HG03039 (cell line): ENCODE data around the gene PAK4.
"Not testable (repeated sequence)": the region's sequence is repeated elsewhere in the genome, so short reads cannot be mapped to it uniquely, and the experiment has no call there.

Experiments used
- ATAC-seq: cut with Tn5 transposase; IDR thresholded peaks from one replicate; pipeline ENCODE4 v1.9.1; 2021; ENCODE audit warnings: mild to moderate bottlenecking, moderate library complexity; ENCODE audit not compliant: unreplicated experiment

Gene PAK4

DNA sequence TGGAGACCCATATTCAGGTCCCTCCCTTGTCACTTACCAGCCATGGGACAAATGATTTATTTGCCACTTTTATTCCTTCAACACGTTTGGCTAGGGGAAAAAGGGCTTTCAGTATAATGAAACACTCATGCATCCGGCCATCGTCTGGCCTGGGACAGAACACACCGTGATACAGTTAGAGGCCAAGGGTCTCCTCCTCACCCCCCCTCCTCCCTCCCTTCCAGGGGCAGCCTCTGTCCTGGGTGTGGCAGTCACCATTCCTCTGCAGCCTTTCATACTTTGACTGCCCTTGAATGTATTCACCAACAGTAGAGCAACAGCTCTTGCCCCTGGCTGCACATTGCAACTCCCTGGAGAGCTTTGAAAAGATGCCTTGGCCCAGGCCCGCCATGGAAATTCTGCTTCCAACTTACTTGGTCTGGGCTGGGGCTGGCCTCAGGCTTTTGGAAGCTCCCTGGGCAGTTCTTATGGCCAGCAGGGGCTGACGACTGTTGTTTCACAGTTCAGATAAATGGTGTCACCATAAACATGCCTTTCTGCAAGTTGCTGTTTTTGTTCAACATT lies 3.0 kb downstream of the PAK4 start:
- ATAC-seq: no peak

GRCh38 chr19:39129116-39129515 lies 3.5 kb downstream of the PAK4 start:
- ATAC-seq: no peak

- no peak for ATAC-seq
These were observed 5.0 kb downstream of the PAK4 start for GRCh38 chr19:39130337-39131254.

- ATAC-seq: no peak
These were observed 5.7 kb downstream of the PAK4 start for GRCh38 chr19:39131255-39131755.

DNA sequence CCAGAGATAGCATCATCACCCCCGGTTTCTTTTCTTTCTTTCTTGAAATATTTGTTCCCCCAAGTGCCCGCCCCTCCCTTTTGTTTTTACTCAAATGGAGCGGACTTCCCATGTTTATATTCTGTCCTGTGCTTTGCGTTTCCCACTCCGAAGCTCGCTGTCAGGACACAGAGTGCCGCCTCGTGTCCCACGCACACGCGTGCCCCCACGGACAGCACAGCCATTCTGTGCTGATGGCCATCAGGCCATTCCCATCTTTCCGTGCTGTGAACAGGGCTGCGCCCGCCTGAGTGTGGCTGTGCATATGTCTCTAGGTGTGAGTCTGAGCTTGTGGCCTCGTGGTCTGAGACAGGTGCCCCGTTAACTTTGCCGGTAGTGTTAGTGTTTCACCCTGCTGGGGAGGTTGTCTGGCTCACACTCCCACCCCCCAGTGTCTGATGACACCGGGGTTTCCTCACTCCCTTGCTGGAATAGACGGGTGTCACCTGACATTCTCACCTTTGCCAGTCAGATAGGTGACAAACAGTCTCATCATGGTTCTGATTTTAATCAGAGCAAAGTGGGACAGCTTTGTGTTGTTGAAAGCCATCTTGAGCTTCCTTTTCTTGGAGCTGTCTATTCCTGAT lies 6.9 kb downstream of the PAK4 start:
- no peak for ATAC-seq

DNA sequence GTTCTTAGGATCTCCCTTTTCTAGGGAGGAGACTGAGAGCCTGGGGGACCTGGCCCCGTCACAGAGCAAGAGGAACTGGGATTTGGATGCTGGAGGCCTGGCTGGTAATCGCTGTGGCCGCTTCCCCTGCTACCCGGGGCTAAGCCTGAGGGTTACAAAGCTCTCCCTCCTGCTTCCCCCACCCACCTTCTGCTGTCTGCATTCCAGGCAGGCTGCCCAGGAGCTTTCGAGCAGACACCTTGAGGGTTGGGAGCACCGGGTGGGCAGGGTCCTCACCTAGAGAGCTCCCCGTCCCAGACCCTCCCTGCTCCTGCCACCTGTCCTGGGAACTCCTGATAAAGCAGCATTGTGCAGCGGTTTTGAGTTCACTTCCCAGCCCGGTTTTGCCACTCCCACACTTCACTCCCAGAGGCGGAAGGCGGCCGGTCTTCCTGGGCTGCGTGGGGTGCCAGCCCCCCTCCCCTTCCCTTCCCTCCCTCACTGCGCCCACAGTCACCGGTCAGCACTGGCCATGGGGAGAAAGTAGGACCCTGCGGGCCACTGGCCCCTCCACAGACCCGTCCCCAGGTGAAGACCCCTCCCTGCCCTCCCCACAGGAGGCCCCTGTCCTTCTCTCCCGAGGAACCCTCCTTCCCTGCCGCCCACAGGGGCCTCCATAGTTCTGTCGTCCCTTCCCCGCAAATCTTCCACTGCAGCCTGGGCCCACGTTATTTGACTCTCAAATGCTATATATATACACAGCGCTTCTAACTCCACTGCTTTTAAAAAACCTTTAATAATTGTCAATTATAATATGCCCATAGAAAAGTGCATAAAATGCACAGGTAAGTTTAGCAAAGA lies 8.1 kb downstream of the PAK4 start:
- no peak for ATAC-seq

DNA sequence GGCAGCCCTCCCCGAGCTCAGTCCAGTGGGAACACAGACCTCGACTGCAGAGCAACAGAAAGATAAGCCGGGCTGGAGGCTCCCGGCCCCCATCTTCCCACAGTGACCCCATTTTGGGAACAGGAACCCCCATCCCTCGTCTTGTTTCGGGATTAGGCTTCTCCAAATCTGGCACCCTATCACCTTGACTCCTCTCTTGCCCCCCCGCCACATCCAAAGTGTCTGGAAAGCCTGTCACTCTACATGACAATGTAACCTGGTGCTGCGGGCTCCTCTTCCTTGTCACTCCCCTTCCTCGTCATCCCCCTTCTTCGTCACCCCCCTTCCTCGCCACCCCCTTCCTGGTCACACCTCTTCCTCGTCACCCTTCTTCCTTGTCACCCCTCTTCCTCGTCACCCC lies 10.1 kb downstream of the PAK4 start:
- ATAC-seq: no peak

GRCh38 chr19:39136225-39136940 lies 10.8 kb downstream of the PAK4 start:
- no peak for ATAC-seq

DNA sequence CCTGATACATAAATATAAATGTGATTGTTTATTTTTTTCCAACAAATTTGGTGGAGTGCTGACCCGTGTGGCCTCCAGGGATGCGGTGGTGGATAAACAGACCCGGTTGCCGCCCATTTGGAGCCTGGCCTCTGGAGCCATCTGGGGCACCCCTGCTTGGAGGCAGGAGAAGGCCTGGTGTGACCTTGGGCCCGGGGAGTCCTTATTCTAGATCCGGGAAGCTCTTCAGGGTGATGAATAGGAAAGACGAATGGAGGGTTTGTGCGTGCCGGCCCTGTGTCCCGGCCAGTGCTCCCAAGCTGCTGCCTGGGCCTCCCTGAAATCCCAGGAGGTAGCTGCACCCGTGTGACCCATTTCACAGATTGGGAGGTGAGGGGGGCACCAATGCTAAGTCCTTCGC lies 11.5 kb downstream of the PAK4 start:
- ATAC-seq: no peak

DNA sequence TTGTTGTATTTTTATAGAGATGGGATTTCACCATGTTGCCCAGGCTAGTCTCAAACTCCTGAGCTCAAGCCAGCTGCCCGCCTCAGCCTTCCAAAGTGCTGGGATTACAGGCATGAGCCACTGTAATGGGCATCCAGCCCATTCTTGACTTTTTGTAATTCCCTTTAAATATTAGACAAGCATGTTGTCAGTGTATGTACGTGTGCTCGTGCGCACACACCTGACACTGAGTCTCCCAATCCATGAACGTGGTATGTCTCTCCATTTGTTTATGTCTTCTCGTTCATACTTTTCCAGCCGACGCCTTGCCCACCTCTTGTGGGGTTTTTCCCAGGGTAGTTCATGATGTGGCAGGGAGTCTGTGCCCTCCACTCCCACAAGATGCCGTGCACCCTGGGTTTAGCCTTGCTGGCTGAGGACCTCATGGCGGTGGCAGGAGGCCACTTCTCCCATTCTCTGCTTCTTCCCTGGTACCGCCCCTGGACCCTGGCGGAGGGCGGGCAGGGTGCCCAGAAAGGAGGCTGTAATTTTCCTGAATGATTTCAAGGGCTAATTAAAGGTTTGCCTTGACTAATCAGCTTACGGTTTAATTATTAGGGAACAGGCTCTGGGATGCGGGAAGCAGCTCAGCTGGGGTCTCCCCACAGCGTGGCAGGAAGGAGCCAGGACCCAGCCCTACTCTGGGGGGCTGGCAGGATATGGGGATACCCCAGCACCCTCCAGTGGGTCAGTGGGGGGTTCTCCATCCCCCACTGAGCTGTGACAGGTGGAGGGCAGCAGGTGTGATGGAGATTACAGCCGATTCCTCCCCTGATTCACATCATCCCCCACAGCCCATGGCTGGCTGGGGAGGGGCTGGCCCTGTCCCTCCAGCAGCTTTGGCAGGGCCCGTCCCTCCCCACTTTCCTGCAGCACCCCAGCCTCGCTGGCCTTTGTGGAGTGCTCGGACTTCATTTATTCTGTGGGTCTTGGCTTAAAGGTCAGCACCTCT lies 12.9 kb downstream of the PAK4 start:
- no peak for ATAC-seq

GRCh38 chr19:39139305-39139874 lies 13.8 kb downstream of the PAK4 start:
- no peak for ATAC-seq

DNA sequence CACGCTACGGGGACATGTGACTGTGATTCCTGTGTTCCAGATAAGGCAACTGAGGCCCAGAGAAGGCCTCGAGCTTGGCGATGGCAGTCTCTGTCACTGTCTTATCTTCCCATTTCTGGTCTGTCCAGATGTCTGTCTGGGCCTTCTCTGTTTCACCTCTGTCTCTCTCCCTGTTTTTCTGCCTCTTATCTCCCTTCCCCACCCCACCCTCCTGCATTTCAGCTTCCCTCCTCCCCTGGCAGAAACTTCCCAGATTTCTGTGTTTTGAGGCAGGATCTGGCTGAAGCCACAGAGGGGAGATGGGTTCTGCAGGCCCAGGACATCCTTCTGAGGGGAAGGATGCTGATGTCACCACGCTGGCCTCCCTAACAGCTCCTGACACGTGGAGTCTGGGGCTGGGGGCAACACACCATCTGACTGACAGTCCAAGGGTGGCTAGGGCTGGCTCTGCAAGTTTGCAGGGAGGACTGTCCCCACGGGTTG lies 14.4 kb downstream of the PAK4 start:
- no peak for ATAC-seq

DNA sequence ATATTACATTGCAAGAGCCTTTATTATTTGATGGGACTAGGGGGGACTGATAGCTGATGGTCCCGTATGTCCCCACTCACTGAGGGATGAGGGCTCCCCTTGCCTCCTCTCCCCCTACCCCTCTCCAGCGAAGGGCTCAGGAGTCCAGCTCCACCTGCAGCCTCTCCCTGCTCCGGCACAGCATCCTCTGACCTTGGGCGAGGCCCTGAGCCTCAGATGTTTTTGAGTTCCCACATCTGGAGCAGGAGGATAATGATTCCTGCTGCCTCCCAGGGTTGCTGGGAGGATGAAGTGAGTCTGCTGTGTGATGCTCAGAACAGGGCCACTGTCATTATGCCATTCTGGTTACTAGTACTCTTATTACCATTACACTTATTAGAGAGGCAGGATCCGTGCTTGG lies 15.0 kb downstream of the PAK4 start:
- ATAC-seq: no peak

GRCh38 chr19:39141929-39142328 lies 16.3 kb downstream of the PAK4 start:
- no peak for ATAC-seq

DNA sequence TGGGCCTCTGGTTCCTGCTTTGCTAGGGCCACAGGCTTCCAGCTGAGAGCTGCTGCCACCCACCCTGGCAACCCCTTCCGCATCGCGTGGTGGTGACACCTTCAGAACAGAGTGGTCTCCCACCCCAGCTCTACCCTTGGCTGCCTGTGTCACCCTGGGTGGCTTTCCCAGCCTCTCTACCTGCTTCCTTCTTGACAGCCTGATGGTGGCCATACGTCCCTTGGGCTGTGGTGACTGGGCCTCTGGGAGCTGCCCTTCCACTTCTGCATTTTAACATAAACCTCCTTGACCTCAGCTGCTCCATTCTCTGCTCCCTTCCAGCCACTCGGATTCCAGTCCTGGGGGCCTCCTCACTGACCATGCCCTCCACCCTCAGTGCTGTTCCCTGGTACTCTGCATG lies 17.0 kb downstream of the PAK4 start:
- no peak for ATAC-seq

DNA sequence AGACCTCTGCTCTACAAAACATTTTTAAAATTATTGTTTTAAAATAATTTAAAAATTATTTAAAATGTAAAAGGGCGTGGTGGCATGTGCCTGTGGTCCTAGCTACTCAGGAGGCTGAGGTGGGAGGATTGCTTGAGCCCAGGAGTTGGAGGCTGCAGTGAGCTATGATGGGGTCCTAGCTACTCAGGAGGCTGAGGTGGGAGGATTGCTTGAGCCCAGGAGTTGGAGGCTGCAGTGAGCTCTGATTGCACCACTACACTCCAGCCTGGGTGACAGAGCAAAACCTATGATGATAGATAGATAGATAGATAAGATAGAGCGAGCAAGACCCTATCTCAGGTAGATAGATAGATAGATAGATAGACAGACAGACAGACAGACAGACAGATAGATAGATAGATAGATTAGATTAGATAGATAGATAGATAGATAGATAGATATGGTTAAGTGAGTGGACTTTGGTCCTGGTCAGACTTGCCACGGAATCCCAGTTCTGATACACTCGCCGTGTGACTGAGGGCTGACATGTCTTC lies 18.2 kb downstream of the PAK4 start:
- ATAC-seq: not testable (repeated sequence)

DNA sequence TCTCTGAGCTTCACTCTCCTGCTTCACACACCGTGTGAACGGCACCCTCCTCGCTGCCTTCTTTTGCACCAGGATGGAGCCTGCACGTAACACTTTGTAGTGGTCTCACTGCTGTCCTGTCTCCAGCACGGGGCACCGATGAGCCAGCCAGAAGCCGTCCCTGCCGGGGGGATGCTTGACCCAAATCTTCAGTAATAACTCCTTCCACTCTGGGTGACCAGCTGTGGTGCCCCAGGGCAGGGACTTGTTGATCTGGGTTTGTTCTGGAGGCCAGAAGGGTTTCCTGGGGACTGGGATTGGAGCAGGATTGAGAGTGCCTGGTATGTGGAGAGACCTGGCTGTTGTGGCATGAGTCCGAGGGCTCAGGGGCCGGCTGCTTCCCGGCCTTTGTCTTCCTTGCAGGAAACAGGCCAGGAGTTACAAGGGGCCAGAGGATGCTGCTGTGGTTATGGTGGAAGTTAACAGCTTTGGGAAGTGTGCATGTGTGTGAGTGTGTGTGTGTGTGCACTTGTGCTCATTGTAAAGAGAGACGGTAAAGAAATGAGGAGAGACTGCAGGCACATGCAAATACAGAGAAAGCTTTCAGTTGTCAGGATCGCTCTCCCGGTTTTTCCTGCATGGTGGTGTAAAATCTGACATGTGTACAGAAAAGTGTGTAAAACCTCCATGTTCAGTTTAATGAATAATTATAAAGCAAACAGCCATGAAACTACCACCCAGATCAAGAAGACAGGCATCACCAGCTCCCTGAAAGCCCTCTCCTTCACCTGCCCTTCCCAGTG lies 18.9 kb downstream of the PAK4 start:
- no peak for ATAC-seq
